Suprapubic skin (tissue), 4 donors: ENCODE results near the gene GREB1L.

Source experiments
- EP300 ChIP-seq: sonication (generic); formaldehyde crosslinking; IDR thresholded peaks from one replicate; pipeline ENCODE4 v1.6.1; 2017; ENCODE audit warnings: antibody characterized with exemption
- POLR2A ChIP-seq, 2 donors: fragments of 450-650 bp; IDR thresholded peaks; one replicate each; pipeline ENCODE4 v1.6.1; 2017; ENCODE audit warnings: antibody characterized with exemption in 2 of 2, mild to moderate bottlenecking in 2 of 2, moderate library complexity in 2 of 2
- POLR2AphosphoS5 ChIP-seq, 3 donors: sonication (generic); formaldehyde crosslinking; IDR thresholded peaks; one replicate each; pipeline ENCODE4 v1.6.1; 2017; ENCODE audit warnings: antibody characterized with exemption in 3 of 3
- TF ChIP-seq, protein P1 (sequence below), 2 donors: fragments of 200-600 bp in 1 of 2; fragments of 450-650 bp in 1 of 2; sonication (generic) in 1 of 2; IDR thresholded peaks; one replicate each; pipeline ENCODE4 v1.5.1; 2016 to 2019; ENCODE audit warnings: antibody characterized with exemption in 2 of 2, mild to moderate bottlenecking in 1 of 2, moderate library complexity in 1 of 2

DNA sequence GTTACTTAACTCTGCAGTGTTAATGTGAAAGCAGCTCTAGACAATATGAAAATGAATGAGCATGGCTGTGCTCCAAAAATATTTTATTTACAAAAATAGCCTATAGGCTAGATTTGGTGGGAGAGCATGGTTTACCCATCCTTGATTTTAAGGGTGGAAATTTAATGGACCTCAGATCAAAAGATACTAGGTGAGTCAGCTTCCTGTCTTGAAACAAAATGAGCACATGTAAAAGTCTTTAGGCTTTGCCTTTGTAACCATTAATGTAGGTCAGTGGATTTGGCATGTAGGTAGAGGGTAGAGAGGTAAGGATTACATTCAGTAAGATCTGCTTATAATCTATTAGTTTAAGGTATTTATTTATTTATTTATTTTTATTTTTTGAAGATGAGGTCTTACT is 72.7 kb downstream of the GREB1L start:
- TF ChIP-seq, protein P1, sequence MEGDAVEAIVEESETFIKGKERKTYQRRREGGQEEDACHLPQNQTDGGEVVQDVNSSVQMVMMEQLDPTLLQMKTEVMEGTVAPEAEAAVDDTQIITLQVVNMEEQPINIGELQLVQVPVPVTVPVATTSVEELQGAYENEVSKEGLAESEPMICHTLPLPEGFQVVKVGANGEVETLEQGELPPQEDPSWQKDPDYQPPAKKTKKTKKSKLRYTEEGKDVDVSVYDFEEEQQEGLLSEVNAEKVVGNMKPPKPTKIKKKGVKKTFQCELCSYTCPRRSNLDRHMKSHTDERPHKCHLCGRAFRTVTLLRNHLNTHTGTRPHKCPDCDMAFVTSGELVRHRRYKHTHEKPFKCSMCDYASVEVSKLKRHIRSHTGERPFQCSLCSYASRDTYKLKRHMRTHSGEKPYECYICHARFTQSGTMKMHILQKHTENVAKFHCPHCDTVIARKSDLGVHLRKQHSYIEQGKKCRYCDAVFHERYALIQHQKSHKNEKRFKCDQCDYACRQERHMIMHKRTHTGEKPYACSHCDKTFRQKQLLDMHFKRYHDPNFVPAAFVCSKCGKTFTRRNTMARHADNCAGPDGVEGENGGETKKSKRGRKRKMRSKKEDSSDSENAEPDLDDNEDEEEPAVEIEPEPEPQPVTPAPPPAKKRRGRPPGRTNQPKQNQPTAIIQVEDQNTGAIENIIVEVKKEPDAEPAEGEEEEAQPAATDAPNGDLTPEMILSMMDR (IDR thresholded peaks at IDR 0.05) = no peak
- no peak for TF ChIP-seq POLR2AphosphoS5 (IDR thresholded peaks at IDR 0.05)
- TF ChIP-seq EP300 = no peak
- no peak for TF ChIP-seq POLR2A (IDR thresholded peaks at IDR 0.05)
